Measurements from ENCODE around the gene ARL4D.

ARL4D gene

DNA sequence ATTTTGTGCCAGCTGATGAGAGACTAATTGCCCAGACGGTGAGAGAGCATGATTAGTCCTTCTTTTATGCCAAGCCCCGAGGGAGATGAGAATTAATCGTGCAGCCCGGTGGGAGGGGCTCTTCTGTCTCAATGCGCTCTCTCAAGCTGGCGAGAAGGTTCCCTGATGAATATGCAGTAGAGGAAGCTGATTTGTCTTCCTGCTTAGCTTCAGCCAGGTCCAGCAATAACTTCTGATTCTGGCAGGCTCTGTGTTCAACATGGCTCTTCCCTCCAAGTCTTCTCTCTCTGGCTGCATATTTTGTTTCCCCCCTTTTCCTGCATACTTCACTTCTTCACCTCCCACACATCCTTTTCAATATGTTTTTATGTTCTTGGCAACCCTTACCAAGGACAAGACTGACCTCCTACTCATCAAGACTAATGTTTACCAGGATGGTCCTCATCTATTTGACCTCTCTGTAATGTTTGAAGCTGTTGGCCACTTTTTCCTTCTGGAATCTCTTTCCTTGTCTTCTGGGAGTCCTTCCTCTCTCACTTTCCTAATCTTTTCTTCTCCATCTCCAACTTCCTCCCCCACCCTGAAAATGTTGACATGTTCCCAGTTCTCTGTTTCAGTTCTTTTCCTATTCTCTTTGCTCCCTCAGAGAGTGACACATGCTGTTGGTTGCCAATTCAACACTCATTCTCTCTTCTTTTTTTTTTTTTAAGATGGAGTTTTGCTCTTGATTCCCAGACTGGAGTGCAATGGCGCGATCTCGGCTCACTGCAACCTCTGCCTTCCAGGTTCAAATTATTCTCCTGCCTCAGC is 33.1 kb downstream of the ARL4D start:
- TF ChIP-seq, protein P1, sequence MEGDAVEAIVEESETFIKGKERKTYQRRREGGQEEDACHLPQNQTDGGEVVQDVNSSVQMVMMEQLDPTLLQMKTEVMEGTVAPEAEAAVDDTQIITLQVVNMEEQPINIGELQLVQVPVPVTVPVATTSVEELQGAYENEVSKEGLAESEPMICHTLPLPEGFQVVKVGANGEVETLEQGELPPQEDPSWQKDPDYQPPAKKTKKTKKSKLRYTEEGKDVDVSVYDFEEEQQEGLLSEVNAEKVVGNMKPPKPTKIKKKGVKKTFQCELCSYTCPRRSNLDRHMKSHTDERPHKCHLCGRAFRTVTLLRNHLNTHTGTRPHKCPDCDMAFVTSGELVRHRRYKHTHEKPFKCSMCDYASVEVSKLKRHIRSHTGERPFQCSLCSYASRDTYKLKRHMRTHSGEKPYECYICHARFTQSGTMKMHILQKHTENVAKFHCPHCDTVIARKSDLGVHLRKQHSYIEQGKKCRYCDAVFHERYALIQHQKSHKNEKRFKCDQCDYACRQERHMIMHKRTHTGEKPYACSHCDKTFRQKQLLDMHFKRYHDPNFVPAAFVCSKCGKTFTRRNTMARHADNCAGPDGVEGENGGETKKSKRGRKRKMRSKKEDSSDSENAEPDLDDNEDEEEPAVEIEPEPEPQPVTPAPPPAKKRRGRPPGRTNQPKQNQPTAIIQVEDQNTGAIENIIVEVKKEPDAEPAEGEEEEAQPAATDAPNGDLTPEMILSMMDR (IDR thresholded peaks at IDR 0.05), result no peak

DNA sequence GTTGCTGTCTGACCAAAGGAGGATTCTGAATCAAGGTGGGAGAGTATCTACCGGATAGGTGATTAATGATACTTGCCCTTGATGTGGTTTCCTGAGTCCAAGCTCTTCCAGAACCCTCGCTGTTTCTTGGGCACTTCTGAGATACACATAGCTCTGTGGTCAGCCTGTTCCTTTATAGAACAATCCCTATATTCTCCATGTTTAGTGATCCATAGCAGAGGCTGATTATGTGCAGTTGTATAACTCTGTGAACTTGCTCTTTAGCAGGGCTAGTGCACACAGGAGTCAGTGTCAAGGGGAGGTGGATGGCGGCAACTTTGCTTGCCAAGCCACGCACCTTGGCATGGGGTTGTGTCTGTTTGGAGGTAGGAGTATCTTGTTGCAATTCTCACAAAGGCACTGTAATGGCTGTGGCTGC is 36.1 kb downstream of the ARL4D start:
- TF ChIP-seq, protein P1 (IDR thresholded peaks at IDR 0.05), result no peak

DNA sequence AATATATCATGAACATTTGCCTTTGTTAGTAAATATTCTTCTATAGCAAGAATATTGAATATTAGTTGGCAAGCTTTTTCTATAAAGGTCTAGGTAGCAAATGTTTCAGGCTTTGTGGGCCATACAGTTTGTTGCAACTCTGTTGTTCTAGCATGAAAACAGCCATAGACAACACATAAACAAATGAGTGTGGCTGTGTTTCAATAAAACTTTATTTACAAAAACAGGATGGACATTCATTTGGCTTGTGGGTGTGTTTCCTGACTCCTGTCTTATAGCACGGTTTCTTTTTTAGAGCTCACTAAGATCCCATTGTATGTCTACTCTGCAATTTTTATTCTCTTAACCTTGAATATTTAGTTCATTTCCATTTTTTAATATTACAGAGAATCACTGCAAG is 39.0 kb downstream of the ARL4D start:
- TF ChIP-seq, protein P1 (IDR thresholded peaks at IDR 0.05), result no peak

DNA sequence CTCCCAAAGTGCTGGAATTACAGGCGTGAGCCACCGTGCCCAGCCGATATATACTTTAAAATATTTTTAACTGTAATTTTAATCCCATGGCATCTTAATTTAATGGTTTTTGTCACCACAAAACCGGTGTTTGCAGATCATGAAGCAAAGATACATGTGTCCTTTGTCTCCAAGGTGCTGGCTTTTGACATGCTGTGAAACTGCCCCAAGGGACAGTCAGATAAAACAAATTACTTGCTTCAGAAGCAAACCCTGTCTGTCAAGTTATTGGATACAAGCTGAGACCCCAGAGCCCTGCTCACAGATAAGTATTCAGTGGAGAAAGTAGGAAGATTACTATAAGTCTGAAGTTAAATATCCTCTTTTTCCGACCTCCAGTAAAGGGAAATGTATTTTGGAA is 39.8 kb downstream of the ARL4D start:
- TF ChIP-seq, protein P1 (IDR thresholded peaks at IDR 0.05), result no peak

DNA sequence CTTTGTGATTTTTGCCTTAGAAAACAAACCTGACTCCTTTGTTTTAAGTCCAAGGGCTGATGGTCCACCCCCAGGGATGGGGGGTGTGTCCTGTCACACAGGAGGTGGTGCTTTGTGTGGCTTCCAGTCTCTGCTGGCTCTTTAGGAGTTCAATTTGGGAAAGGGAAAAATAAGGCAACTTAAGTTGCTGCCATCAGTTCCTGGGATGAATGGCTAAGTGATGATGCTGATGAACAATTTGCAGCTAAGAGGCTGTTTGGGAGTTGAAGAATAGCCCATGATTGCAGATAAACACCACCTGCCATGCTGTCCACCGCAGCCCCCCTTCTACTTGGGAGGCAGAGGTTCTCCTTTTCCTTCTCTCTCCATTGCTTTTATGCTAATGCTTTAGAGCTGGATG is 40.2 kb downstream of the ARL4D start:
- TF ChIP-seq, protein P1 (IDR thresholded peaks at IDR 0.05), result no peak

DNA sequence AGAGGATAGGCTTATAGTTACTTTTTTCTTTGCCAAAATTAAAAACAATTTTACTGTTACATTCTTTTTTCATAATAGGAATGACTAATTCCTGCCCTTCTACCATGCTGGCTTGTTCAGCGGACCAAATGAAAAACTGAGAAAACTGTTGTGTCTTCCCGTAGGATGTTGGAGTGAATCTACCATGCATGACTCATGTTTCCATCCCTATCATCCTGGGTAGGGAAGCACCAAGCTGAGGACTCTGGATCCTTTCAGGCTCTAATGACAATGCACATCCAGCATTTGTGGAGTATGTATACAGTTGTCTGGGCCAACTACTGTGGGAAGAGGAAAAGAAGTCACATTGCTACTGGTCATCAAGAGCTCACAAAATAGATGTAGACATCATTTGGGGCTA is 43.9 kb downstream of the ARL4D start:
- TF ChIP-seq, protein P1 (IDR thresholded peaks at IDR 0.05), result no peak

DNA sequence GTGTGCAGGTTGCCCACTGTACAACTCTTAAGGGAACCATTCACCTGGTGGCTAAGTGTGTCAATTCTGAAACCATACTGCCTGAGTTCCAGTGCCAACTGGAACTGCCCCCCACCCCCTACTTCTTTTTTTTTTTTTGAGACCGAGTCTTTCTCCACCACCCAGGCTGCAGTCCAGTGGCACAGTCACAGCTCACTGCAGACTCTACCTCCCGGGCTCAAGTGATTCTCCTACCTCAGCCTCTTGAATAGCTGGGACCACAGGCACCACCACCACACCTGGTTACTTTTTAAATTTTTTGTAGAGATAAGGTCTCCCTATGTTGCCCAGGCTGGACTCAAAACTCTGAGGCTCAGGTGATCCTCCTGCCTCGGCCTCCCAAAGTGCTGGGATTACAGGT is 44.6 kb downstream of the ARL4D start:
- TF ChIP-seq, protein P1 (IDR thresholded peaks at IDR 0.05), result no peak

Measured in LNCAP (cell line).